NCI-H128 (cell line): ENCODE results near the gene SIL1.

ENCODE experiments used
- DNase-seq: peaks from one replicate; lab custom pipeline; 2025; ENCODE audit not compliant: unreplicated experiment; lab: John Stamatoyannopoulos, UW

SIL1 gene

DNA sequence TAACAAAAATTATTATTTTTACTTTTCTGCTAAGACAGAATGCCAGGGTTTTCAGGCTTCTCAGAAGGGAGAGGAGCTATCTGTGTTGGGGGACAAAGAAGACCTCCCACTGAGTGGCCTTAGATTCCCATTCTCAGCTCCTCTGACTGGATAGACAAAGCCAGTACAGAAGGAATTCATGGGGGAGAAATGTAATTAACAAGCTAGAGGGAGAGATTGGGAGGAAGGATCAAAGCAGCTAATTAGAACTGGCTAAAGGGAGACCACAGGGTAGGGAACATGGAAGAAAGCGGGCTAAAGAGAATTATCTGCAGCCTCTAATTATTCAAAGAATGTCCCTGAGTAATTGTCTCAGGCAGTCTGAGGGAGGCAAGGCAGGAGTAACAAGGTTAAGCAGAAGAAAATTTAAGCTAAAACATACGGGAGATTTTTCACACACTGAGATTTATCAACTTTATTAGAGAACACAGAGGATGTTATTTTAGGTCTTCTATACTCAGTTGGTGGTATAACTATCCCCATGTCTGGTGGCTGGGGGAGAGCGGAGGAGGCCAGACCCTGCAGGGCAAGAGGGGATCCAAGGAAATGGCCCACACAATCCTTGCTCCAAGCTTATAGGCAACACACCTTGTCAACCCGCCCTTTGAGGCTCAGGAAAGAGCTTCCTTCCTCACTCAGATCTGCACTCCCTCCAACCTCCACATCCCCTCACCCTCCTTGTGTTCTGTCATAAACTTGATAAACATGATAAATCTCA, 235.4 kb downstream of the SIL1 start:
- no peak for DNase-seq

DNA sequence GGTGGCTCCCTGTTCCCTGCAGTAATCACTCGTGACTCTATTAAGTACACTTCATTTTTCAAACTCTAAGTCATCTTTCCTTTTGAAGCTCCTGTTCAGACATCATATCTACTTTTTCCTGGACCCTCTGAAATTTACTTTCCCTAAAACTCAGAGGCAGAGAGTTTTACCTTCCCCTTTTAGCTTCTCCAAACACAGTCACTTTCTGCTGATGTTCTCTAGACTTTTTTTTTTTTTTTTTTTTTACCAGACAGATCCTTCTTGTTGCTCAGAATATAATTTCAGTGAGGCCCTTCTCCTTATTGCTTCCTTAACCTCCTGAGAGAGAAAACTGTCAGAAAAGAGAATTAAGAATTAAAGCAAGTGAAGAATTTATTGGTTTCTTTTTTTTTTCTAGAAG, 236.4 kb downstream of the SIL1 start:
- DNase-seq: no peak

DNA sequence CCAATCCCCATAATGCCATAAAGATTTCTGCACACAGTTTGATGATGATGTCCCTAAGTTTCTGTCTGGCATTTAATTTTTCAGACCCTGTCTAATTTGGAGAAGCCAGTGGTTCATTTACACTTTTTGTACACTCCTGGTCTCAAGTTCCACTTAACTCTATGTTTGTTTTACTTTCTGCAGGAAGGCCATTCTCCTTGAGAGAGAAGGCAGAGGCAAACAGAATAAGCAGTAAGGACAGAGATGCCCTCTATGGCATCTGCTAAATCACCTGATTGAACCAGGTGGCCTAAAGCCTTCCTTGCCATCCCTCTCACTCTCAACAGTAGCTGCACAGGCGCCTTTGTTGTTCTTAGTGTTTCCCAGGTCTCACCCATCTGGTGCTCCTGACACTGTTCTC, 236.9 kb downstream of the SIL1 start:
- DNase-seq: no peak

DNA sequence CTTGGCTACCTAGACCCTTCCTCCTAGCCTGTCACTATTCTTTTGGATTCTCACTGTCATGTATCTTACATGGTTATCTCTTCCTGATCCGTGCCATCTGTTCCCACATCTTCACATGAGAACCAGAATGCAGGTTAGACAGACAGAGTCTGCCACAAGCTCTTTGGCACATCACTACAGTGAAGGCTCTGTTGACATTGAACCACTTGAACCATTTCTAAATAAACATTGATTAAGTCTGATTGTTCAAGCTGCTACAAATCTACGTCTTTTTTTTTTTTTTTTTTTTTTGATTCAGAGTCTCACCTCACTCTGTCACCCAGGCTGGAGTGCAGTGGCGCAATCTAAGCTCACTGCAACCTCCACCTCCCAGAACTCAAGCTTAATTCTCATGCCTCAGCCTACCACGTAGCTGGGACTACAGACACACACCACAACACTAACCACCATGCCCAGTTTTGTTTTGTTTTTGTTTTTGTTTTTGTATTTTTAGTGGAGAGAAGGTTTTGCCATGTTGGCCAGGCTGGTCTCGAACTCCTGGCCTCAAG, 237.9 kb downstream of the SIL1 start:
- no peak for DNase-seq

DNA sequence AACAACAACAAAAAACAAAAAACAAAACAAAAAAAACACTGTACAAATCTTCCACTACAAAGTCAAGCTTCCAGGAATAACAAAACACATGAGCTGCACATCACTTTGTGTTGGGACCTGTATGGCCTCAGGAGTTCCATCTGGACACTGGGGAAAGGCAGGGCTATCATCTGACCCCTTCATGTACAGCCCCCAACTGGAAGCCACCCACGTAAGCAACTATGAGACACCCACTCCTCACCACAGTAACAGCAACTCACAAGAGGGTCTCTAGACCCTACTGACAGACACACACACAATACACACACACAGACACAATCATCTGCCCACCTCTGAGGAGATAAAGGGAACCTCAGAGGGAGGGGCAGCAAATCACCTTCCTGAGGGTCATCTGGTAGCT, 241.4 kb downstream of the SIL1 start:
- no peak for DNase-seq

DNA sequence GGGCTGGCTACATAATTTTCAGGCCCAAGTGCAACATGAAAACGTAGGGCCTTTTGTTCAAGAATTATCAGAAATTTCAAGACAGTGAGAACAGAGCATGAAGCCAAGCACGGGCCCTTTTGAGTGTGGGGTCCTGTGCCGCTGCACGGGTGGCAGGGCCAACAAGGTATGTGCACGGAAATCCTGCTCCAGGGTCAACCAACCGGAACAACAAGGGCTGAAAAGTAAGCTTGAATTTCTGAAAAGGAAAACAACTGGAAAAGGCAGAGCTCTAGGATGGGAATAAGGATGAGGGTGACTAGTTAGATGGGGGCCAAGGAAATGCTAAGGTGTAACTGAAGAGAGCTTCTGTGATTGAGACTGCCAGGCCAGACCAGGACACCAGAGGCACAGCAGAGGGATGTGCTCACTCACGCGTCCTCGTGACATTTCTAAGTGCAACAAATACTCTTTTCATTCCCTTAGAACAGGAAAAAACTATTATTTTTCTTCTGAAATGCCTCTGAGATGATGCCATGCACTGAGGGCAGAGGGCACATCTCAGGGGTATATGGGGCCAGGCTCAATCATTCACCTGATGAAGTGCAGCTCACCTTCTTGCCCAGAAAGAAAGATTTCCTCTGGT, 242.4 kb downstream of the SIL1 start:
- DNase-seq: no peak

DNA sequence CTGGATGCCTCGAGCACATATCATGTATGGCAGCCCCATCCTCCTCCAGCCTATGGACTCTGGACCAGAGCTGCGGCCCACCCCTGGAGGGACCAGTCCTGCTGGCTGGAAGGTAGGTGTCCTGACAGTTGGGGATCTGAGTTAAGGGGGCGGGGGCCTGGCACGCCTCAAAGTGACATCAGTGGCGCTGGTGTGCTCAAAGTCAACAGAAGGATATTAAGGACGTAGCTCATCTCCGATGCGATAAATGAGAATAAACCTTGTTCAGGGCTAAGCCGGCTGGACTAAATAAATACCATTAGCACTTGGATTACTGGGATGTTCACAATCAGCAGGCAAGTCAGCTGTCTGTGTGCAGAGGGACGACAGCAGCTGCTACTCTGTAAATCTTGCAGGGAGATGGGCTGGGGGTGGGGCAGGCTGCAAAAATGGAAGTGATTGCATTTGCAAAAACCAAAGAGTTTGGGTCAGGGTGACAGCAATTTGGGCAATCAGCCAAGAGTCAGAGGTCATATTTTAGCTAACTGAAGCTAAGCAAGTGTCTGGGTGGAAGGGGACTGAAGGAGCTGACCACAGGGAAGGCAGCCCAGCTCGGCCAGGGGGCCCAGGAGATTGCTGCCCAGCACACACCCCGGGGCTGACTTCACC, 243.0 kb downstream of the SIL1 start:
- DNase-seq: no peak

DNA sequence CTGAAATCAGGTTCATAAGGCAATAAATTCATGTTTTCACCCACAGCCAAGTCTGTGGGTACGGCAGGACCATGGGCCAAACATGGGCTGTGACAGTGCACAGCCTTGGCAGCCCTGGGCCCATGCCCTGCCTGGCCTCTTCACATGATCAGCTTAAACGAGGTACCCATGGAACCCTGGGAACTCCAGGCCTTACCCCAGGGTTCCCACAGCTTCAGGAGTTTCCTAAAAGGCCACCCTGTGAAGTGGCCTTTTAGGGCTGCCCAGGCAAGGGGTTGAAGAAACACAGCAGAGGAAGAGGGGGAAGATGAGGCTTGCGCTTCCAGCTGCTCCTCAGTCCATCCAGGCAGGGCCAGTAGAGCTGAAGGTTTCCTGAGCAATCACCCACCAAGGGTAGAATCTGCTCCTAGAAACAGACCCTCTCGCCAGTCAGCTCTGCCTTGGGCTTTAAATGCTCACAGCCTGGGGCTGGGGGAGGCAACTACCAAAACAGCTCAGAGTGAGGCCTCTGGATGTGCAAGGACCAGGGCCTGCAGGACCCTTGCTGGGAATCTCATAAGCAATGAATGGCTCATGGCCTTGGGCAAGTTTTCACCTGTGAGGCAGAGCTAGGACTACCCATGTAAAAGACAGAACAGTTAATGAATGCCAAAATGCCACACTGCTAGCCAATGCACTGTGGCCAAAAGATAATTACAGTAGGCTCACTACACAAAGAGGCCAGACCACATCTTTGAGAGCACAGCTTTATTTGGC, 243.7 kb downstream of the SIL1 start:
- no peak for DNase-seq

DNA sequence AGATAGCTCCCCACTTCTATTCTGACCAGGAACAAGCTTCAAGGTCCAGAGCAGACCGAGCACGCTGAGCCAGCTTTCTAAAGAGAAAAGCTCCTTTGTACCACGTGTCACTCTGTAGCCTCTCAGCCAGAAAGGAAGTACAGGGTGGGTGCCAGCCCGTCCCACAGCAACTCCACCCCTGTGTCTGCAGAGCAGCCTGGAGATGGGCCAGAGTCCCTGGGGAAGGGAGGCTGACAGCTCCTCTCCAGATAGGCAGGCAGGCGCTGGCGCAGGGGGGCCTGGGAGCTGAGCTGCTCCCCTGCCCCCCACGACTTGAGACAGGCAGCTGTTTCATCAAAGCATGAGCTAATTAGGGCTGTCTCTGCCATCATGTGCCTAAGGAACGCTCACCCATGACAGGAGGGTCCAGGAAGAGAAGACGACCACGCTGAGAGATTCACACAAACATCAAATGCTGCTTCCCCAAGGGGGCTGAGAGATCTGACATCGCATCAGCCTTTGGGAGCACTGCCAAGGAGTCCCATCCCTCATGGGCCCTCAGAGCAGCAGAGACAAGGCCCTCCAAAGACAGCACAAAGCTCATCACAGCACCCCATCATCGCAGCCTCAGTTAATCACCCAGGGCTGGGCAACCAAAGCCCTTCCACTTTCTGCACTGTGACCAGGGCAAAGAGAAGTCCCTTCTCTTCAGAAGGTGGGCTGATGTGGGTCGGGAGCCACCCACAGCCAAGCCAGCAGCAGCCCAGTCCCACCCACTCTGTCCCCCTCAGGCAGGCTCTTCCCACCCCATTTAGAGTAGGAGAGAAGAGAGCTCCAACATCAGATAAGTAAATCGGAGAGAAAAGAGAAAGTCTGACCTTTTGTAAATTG, 244.5 kb downstream of the SIL1 start:
- no peak for DNase-seq

DNA sequence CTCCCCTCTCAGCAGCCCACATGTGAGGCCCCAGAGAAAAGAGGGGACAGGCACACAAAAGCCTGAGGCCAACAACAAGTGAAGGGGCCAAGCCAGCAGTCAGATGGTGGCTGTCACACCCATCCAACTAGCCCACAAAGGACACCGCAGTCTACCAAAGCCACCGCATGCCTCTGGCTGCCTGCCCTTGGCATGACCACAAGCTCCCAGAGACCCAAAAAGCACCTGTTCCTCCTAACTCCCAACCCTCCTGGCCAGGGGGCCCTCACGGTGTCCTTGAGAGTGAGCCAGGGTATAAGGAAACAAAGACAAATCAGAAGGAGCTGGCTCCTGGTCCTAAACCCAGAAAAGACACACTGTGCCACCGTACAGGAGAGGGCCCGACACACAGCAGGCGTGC, 245.2 kb downstream of the SIL1 start:
- DNase-seq: no peak

DNA sequence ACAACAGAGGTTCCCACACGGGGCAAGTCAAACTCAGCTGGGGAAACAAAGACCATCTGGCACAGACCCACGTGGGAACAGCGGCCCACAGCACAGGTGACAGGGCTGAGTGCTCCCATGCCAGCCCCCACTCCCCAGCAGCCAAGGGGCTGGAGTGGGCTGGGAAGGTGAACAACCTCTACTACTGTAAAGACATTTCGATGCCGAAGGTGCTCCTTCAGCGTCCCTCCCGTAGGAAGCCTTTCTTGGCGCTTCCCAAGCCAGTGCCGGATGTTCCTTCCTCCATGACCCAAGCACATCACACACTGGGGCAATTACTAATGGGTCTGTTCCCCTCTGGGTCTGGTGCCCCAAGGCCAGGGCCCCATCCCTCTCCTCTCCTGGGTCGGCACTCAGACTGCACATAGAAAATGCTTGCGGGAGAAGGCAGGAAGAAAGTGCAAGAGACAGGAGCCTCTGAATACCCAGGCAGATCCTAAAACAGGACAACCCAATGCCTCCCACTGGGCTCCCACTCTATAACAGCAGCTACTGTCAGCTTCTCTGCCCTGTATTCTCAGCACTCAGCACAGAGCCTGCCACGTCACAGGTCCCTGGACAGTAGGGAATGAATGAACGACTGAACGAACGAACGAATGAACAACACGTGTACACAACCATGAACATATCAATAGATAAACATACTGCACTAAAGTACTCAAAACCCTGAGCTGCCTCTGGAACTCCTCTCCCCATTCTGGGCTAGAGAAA, 246.0 kb downstream of the SIL1 start:
- DNase-seq: no peak

DNA sequence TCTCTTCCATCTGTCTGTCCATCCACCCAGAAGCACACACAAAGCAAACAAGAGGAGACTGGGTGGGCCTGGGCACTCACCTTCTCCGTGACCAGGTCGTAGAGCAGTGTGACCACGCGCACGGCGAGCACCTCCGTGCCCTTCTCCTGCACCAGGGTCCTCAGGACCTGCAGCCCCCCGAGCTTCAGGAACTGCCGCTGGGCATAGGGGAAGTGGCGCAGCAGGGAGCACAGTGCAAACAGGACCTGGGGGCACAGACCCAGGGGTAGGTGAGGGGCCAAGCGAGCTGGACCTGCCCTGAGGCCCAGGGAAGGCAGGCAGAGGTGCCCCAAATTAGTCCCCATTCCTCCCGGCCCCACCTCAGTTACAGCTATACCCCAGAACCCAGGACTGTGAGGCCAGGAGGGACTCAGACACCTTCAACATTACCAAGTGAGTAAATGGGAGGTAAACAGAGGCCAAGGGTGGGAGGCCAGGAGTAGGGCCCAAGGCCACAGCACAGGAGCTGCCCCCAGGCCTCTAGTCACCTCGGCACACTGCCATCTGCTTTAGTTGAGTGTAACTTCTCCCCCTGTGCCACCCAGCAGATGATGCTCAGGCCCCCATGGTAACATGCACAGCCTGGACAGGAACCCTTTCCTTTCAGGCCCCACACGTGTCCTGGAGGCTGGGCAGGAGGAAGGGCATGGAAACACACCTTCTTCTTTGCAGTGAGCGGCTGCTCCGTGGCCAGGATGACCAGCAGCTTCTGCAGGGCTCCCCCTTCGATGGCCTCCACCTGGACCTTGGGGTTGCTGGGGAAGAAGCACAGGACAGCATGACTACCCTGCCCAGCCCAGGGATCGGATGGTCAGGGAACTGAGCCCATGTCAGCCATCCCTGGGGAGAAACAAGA, 246.8 kb downstream of the SIL1 start:
- no peak for DNase-seq

DNA sequence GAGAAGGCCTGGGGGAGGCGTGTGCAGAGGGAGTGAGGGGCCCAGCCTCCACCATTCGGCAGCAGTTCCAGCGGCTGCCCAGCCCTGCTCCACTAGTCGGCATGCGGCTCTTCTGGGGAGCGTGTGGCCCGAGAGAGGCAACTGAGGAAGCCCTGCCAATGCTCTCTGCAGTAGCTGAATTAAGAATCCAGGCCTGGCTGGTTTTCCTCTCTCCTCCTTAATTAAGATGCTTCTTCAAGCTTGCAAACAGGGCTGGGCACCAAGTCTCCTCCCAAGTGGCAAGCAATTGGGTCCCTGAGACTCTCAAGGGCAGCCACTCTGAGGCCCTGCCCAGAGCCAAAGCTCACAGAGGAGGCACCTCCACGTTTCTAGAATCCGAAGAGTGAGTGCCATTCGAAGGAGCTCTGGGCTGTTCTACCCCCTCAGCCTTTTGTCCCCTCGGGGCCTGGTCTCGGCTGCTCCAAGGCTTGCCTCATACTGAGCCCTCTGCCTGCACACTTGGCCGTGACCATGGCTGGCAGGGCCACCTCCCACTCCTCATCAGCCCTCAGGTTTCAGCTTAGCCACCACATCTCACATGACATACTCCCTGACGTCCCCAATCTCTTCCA, 247.6 kb downstream of the SIL1 start:
- DNase-seq: no peak

DNA sequence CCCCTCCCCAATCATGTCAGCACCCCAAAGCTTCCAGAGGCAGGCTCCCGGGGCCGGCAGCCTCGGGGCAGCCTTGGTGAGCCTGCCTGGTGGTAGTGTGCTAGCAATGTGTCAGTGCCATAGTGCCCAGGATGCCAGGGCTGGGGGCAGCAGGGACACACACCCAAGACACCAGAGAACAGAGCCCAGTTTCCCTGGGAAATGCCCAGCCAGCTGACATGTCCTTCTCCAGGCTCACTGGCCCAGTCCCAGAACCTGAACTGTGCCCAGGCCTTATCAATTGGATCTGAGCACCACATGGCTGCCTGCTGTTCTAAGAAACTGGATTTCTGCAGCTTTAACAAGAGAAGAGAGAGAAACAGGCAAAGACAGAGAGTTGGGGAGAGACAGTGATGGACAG, 248.2 kb downstream of the SIL1 start:
- no peak for DNase-seq

DNA sequence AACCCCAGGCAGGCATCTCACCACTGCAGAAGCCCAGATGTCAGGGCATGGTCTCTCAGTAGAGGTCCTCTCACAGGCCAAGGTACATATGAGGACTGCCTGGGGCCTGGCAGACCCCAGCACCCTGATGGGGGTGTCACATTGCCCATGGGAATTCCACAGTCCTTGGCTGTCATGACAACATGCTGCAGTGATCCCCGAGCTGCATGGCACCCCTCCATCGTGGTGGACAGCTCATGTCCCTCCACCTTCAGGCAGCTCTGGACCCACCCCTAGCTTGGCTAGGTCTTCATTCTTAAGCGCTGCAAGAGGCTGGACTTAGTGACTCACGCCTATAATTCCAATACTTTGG, 249.0 kb downstream of the SIL1 start:
- no peak for DNase-seq

DNA sequence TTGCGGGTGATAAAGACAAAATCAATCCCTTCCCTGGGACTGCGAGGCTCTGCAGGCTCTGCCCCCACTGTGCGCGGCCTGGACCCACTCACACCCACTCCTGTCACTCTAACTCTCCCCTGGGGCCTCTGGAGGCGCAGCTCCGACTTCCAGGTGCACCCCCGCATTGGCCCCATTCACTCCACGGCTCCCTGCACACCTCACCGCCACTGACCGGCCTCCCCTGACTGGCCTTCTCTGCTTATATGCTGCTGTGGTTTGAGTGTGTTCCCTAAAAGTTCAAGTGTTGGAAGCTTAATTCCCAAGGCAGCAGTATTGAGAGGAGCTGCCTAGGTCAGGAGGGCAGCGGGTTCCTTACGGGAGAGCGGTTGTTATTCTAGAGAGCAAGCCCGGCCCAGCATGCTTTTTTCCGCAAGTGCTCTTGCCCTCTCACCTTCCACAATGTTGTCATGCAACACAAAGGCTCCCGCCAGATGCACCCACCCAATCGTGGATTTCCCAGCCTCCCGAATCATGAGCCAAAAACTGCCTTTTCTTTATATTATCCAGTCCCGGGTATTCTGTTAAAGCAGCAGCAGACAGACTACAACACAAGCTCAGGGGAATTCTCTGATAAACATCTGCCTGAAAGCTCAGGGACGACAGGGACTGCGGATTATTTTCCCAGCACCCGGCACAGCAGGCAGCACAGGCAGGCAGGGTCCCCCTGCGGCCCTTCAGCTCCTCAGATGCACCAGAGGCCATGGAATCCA, 249.5 kb downstream of the SIL1 start:
- DNase-seq: no peak

DNA sequence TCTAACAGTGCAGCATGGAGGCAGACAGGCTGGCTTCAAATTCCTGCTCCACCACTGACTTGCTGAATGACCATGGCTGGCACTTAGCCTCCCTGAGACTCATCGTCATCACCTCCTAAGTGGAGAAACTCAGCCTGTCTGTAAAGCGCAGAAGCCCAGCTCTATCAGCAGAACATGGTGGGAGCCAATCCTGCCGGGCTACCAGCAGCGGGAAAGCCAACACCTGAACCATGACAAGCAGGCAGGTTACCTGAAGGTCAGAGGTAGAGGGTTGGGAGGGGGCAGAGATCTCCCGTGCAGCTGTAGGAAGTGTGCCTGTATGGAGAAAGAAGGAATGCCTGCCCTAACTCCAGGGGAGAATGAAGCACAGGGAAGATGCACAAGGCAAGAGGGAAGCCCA, 250.4 kb downstream of the SIL1 start:
- DNase-seq: no peak
